Measurements from ENCODE around the gene APOBEC2.

DNA sequence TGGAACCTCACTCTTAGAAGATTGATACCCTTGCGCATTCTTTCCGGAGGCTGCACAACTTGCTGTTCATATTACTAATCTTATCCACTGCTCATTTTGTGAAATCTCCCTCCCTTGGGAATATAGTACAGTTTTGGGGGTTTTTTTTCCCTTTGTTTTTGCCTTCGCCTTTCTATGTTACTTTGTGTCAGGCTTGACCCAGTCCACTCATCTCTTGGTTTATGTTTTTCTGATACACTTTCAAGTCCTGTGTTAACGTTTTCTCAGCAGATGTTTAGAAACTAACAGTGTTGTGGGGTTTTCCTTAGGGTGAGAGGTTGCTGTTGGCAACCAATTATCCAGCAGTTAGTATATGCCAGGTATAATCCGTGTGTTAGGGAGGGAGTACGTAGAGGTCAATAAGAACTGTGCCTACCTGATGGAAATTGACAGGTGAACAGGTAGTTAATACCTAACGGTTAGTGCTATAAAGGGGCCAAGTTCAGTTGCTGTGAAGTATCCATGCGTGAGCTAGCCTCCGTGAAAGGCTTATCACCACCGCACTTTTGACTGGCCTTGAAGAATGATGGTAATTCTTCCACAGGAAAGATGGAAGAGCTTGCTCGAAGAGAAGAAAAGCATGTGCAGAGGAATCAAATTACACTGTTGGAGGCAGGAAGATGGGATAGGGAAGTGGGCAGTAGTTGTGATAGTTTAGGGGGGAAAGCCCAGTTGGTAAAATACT, 21.1 kb downstream of the APOBEC2 start:
- TF ChIP-seq POLR2AphosphoS5 (IDR thresholded peaks at IDR 0.05; ENCODE audit: low read depth, low read length), result no peak
- TF ChIP-seq POLR2A (IDR thresholded peaks at IDR 0.05; ENCODE audit: low read depth, low read length), result no peak
